ENCODE data around the gene NPHS1. TPM values are rescaled to one million over a fixed set of nuclear protein-coding genes. Genes with fewer than 3 reads are reported as not detected.

The NPHS1 gene
- polyA plus RNA-seq, 3 donors, result not detected

GRCh38 chr19:35807633-35808032 is 44.7 kb downstream of the NPHS1 start:
- no peak overlapping the region for H3K4me3 Mint-ChIP-seq
- Histone ChIP-seq H4K20me1 (ENCODE audit: insufficient read depth, low read length) (no peaks in the 10 kb centered on the region), H3K4me1 (ENCODE audit: control insufficient read depth in 1 of 2, insufficient read depth in 2 of 2, low read length in 2 of 2) (peaks cover 7 to 9% of the 10 kb centered on the region in 2 donors), H3K79me2 (ENCODE audit: insufficient read depth, low read length) (no peaks in the 10 kb centered on the region), H3K36me3 (replicated peaks in 1 of 2; ENCODE audit: control insufficient read depth in 1 of 2, insufficient read depth in 2 of 2, low read length in 2 of 2) (no peaks in the 10 kb centered on the region), H3K9ac (ENCODE audit: insufficient read depth, low read length, poor library complexity, severe bottlenecking) (no peak overlapping the region), H3K9me3 (replicated peaks in 1 of 2; ENCODE audit: control insufficient read depth in 1 of 2, insufficient read depth in 1 of 2, low read length in 2 of 2) (no peaks in the 10 kb centered on the region), H2AFZ (ENCODE audit: insufficient read depth, low read depth, low read length, poor library complexity, severe bottlenecking) (no peak overlapping the region), H3K4me3 (replicated peaks in 1 of 3; ENCODE audit: low read depth in 2 of 3, low read length in 3 of 3) (no peak overlapping the region), H3K4me2 (replicated peaks; ENCODE audit: extremely low read depth, low read length, poor library complexity, severe bottlenecking) (no peak overlapping the region), H3K27ac (ENCODE audit: low read depth in 1 of 2, low read length in 2 of 2) (no peak overlapping the region), H3K27me3 (ENCODE audit: control insufficient read depth in 2 of 2, insufficient read depth in 2 of 2, low read length in 2 of 2) (no peaks in the 10 kb centered on the region)
- H3K36me3 Mint-ChIP-seq, result no peaks in the 10 kb centered on the region
- H3K27me3 Mint-ChIP-seq (ENCODE audit: low read depth in 3 of 3), result peaks cover 3 to 11% (median 9%) of the 10 kb centered on the region in 3 donors
- peaks cover 0 to 2% (median 0%) of the 10 kb centered on the region in 7 donors for H3K9me3 Mint-ChIP-seq
- peaks cover 14% of the 10 kb centered on the region for H3K4me1 Mint-ChIP-seq
- intact Hi-C loops (cut with micrococcal nuclease), result no loop called here
- H3K27ac Mint-ChIP-seq, result no peak overlapping the region
- TF ChIP-seq, protein P1, sequence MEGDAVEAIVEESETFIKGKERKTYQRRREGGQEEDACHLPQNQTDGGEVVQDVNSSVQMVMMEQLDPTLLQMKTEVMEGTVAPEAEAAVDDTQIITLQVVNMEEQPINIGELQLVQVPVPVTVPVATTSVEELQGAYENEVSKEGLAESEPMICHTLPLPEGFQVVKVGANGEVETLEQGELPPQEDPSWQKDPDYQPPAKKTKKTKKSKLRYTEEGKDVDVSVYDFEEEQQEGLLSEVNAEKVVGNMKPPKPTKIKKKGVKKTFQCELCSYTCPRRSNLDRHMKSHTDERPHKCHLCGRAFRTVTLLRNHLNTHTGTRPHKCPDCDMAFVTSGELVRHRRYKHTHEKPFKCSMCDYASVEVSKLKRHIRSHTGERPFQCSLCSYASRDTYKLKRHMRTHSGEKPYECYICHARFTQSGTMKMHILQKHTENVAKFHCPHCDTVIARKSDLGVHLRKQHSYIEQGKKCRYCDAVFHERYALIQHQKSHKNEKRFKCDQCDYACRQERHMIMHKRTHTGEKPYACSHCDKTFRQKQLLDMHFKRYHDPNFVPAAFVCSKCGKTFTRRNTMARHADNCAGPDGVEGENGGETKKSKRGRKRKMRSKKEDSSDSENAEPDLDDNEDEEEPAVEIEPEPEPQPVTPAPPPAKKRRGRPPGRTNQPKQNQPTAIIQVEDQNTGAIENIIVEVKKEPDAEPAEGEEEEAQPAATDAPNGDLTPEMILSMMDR (IDR thresholded peaks at IDR 0.05), result no peak
- DNase-seq, result no peak
- WGBS (ENCODE audit: insufficient coverage), result 100% methylated on average over 4 of the region's 5 CpGs

- 95% methylated on average over 18 of the region's 18 CpGs for WGBS (ENCODE audit: insufficient coverage)
- no peak overlapping the region for H3K27ac Mint-ChIP-seq
Observed at GRCh38 chr19:35806597-35806996, 45.7 kb downstream of the NPHS1 start.

More at GRCh38 chr19:35806597-35806996, 45.7 kb downstream of the NPHS1 start:
- no peak overlapping the region for H2AFZ ChIP-seq (ENCODE audit: insufficient read depth, low read depth, low read length, poor library complexity, severe bottlenecking)
- TF ChIP-seq, protein P1 (IDR thresholded peaks at IDR 0.05), result no peak
- H3K36me3 Mint-ChIP-seq, result no peaks in the 10 kb centered on the region
- H4K20me1 ChIP-seq (ENCODE audit: insufficient read depth, low read length), result no peaks in the 10 kb centered on the region
- no peaks in the 10 kb centered on the region for H3K36me3 ChIP-seq (replicated peaks in 1 of 2; ENCODE audit: control insufficient read depth in 1 of 2, insufficient read depth in 2 of 2, low read length in 2 of 2)
- peaks cover 7 to 9% of the 10 kb centered on the region in 2 donors for H3K4me1 ChIP-seq (ENCODE audit: control insufficient read depth in 1 of 2, insufficient read depth in 2 of 2, low read length in 2 of 2)
- no peak overlapping the region for H3K9ac ChIP-seq (ENCODE audit: insufficient read depth, low read length, poor library complexity, severe bottlenecking)
- intact Hi-C loops (cut with micrococcal nuclease), result no loop called here
- H3K4me3 ChIP-seq (replicated peaks in 1 of 3; ENCODE audit: low read depth in 2 of 3, low read length in 3 of 3), result no peak overlapping the region
- no peak overlapping the region for H3K27ac ChIP-seq (ENCODE audit: low read depth in 1 of 2, low read length in 2 of 2)
- peaks cover 14% of the 10 kb centered on the region for H3K4me1 Mint-ChIP-seq
- peaks cover 0 to 4% of the 10 kb centered on the region in 2 donors for H3K9me3 ChIP-seq (replicated peaks in 1 of 2; ENCODE audit: control insufficient read depth in 1 of 2, insufficient read depth in 1 of 2, low read length in 2 of 2)
- H3K4me3 Mint-ChIP-seq, result no peak overlapping the region
- H3K4me2 ChIP-seq (replicated peaks; ENCODE audit: extremely low read depth, low read length, poor library complexity, severe bottlenecking), result no peak overlapping the region
- peaks cover 0 to 5% (median 2%) of the 10 kb centered on the region in 7 donors for H3K9me3 Mint-ChIP-seq
- H3K79me2 ChIP-seq (ENCODE audit: insufficient read depth, low read length), result no peaks in the 10 kb centered on the region
- no peak for DNase-seq
- peaks cover 3 to 13% (median 8%) of the 10 kb centered on the region in 3 donors for H3K27me3 Mint-ChIP-seq (ENCODE audit: low read depth in 3 of 3)
- no peaks in the 10 kb centered on the region for H3K27me3 ChIP-seq (ENCODE audit: control insufficient read depth in 2 of 2, insufficient read depth in 2 of 2, low read length in 2 of 2)
